GM21515 (cell line): ENCODE data around the gene BACE2.

Experiments
- ATAC-seq: cut with Tn5 transposase; IDR thresholded peaks from one replicate; pipeline ENCODE4 v1.9.1; 2021; ENCODE audit not compliant: unreplicated experiment

The BACE2 gene

DNA sequence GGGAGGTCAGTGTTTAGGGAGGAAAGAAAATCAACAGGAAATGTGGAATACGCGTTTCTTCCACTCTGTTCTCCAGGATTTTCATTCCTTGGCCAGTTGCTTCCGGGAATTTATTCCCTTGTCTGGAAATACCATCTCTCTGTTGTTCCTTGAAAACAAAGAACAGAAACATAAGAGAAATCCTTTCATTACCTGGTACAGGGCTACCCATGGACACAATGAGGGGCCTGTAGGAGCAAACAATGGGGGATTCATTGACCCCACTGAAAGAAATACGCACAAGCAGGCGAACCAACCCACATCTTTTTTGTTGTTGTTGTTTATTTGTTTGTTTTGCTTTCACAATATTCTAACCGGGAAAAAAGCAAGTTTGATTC lies 20.0 kb upstream of the BACE2 start:
- no peak for ATAC-seq

DNA sequence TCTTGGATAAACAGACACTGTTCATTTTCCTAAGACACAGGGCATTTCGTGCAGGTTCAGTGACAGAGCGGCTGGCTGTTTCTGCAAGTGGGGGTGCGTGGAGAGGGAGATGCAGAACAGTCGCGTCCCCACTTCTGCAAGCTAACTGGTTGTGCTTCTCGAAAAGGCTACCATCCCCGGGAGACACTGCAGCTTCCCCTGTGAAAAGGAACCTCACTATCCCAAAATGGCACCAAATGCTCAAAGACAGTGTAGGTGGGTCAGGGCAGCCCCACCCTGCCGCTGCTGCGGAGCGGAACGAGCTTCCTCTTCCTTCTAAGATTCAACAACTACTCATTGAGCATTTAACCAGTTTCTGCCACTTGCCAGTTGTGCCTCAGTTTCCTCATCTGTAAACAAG lies 19.2 kb upstream of the BACE2 start:
- no peak for ATAC-seq

DNA sequence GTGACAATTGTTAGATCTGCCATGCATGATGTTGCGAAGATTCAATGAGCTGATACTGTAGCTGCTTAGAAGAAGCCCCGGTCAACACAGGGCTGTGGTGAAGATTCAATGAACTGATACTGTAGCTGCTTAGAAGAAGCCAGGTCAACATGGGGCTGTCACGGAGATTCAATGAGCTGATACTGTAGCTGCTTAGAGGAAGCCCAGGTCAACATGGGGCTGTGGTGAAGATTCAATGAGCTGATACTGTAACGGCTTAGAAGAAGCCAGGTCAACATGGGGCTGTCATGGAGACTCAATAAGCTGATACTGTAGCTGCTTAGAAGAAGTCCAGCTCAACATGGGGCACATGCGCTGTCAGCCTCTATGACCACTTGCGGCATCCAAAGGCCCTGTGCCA lies 18.8 kb upstream of the BACE2 start:
- no peak for ATAC-seq

DNA sequence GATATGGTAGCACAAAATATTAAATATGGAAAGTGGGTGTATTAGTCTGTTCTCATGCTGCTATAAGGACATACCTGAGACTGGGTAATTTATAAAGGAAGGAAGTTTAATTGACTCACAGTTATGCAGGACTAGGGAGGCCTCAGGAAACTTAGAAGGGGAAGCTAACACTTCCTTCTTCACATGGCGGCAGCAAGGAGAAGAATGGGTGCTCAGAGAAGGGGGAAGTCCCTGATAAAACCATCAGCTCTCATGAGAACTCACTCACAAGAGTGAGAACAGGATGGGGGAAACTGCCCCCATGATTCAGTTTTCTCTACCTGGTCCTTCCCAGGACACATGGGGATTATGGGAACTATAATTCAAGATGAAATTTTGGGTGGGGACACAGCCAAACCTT lies 15.8 kb upstream of the BACE2 start:
- no peak for ATAC-seq

DNA sequence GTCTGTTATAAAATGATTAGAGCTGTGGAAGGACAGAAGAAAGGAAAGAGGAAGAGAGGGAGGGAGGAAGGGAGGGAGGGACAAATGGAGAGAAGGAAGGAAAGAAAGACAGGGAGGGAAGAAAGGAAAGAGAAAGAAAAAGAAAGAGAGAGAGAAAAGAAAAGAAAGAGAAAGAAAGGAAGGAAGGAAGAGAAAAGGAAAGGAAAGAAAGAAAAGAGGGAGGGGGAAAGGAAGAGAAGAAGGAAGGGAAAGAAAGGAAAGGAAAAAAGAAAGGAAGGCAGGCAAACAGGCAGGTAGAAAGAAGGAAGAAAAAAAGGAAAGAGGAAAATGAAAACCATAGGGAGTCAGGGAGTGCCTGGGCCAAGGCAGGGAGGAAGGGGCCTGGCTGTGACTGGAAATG lies 14.5 kb upstream of the BACE2 start:
- no peak for ATAC-seq

DNA sequence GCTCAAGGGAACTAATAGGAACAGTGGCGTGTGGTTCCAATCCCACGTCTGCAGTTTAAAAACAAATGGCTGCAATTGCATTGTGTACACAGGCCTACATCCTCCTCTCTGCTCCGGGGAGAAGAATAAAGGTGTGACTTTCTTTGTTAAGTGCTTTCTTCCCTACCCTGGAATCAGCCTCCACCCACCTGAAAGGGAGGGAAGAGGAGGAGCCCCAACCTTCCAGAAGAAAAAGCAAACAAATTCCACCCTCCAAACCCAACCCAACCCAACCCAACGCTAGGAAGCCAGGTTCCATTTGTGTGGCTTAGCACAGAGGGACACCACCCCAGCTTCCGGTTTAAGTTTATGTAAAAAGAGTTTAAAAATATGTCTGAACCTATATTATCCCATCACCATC lies 11.8 kb upstream of the BACE2 start:
- no peak for ATAC-seq

DNA sequence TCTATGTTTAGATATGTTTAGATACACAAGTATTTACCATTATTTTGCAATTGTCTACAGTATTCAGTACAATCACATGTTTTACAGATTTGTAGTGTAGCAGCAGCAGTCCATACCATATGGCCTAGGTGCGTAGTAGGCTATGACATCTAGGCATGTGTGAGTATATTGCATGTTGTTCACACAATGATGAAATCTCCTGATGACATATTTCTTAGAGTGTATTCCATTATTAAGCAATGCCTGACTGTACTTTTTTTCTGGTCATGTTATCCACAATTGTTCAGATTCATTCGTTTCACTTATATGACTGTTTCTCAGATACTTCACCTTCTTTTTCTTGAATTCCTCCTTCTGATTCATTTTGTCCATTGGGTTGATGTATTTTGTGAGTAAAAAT lies 9.9 kb upstream of the BACE2 start:
- no peak for ATAC-seq

DNA sequence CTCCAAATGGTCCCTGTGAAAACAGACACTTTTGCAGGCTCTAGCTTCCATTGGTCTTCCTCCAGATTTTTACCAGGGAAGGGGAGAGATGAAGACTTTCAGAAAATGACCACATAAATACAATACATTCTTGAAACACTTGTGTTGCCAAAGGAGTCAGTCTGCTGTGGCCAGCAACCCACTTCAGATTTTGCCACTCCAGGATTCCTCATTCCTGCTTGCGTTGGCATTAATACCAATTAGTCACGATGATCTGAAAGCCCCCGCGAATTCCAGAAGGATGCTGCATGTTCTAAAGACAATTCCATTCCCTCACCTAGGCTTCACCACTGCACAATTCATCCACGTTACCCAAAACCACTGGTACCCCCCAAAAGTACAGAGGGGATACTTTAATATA lies 7.9 kb upstream of the BACE2 start:
- no peak for ATAC-seq

DNA sequence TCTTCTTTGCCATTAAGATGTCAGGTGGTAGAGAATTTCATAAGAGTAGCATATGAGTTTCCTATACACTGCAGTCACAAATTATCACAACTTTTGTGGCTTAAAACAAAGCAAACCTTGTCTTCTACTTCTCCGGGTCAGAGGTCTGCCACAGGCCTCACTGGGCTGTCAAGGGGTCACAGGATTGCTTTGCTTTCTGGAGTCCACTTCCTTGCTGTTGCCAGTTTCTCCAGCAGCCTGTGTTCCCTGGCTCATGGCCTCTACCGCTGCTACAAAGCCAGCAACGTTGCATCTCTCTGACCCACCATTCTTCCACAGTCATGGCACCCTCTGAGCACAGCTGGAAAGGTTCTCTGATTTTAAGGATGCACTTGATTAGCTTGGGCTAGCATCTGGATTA lies 6.5 kb upstream of the BACE2 start:
- no peak for ATAC-seq

DNA sequence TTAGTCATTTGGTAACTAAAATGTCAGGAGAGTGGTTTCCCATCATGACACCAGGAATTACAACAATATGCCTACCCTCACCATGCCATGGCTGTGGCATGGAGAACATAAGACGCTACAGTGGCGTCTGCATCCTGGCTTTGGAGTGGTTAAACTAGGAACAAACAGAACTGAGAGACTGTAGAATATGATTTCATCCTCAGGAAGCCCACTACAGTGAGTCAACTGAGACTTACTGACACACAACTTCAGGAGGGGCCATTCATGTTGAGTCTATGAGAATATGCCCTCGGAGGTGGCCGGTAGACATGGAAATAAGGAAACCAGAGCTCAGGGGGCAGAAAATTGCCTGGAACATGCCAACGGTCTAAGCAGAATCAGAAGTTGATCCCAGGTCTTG lies 5.9 kb upstream of the BACE2 start:
- no peak for ATAC-seq

DNA sequence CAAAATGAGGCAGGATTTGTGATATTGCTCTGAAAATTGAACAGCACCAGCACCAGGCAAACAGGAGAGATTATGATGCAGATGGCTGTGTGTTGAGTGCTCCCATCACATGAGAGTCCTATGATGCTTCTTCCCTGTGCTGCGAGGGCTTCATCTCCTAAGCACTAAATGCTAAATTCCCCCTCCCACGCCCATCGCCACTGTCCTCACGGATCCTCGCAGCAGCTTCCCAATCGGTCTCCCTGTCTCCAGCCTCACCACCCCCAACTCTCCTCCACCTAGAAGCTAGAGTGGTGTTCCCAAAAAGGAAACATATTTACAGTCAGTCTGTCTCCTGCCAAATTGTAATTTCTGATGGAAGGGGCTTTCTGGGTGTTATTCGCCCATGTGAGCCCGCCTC lies 4.9 kb upstream of the BACE2 start:
- no peak for ATAC-seq

DNA sequence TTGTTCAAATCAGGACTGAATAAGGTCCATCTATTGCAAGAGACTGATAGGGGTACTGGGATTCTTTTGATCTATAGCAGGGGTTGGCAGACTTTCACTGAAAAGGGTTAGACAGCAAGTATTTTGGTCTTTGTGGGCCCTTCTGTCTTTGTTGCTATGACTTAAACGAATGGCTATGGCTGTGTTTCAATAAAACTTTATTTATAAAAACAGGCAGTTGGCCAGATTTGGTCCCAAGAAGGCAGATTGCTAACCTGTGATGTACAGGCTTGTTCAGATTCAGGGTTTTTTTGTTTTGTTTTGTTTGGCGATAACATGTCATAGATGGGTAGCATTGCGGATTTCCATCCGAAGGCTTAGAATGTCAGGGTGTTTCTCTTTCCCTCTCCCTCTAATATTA lies 3.9 kb upstream of the BACE2 start:
- no peak for ATAC-seq

DNA sequence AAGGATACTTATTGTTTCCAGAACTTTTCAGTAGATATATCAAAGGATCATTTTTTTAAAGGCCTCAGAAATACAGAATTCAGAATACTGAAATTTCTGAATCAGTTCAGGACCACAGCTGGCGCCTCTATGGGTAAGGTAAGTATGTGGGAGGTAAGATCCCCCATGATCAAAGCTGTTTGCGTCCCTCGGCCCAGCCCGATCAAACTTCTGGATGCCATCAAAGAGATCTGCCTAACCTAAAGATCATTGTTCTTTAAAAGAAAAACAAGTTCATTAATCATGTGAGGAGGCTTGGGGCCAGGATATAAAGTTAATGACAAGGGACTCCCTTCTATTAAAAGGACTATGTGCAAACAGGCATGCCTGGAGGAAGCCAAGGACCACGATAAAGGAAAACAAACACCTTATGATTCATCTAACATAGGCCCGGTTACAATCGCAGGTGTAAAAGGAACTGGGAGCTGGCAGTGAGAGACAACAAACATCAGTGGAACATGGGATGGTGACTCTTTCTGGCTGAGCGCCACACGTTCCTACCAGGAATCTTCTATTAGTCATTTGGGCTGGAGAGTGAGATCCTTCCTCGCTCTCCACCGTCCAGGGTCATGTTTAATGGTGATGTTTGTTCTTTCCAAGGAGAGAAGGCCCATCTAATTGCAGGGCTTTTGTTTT lies 2.8 kb upstream of the BACE2 start:
- no peak for ATAC-seq

DNA sequence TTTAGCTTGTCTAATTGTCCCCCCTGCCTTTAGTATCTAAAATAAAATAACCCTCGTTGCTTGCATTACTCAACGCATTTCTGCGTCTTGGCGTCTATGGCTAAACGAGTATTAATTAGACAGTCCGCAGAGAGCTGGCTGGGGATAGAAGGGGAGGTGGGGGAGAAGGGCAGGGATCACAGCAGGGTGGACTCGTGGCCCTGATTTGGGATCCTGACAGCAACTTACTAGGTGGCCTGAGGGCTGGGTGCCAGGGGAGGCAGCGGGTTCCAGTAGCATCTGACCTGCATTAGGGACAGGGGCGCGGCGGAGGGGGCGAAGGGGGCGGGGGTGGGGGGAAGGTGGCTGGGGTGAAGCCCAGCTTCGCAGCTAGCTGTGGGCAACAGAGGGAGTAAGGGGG lies 1.1 kb upstream of the BACE2 start:
- no peak for ATAC-seq

DNA sequence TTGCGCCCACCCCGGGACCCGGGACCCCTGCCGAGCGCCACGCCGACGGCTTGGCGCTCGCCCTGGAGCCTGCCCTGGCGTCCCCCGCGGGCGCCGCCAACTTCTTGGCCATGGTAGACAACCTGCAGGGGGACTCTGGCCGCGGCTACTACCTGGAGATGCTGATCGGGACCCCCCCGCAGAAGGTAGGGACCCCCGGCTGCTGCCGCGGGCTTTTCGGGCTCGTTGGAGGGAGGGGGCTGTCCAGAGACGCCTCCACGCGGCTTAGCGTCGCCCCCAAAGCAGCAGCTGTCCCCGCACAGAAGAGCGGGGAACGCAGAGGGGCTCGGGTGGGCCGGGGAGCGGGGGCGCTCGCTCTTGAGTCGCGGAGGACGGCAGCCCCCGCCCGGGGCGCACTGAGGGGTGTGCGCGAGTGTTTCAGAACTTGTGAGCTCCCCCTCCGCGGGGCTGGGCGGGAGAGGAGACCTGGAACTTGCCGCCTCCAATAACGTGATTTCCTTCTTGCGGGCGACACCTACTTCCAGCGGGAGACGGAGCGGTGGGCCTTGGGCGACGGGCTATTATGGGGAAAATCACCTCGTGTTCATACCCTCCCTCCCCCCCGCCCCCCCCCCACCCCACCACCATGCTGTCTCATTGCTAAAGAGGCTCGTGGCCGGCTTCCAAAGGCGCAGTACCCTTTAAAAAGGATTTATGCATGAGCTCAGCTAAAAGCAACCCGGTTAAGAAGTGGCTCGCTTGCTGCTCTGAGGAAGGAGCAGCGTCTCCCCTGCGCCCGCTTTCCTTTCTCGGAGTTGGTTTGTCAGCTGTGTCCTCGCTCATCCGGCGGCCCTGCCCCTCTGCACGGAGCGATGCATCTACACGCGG lies 664 bp downstream of the BACE2 start:
- no peak for ATAC-seq

DNA sequence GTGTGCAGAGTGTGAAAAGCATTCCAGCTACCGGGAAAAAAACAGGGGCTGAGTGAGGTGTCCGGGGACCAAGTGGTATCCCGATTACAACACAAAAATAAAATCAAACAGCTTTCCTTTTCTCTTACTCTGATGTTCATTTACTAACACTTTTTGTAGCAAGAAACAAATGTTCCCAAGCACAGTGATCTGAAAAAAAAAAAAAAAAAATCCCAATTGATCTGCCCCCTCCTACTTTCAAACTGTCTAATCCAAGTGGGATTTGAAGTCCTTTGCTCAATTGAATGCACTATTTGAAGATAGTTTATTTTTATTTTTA lies 1.3 kb downstream of the BACE2 start:
- no peak for ATAC-seq

DNA sequence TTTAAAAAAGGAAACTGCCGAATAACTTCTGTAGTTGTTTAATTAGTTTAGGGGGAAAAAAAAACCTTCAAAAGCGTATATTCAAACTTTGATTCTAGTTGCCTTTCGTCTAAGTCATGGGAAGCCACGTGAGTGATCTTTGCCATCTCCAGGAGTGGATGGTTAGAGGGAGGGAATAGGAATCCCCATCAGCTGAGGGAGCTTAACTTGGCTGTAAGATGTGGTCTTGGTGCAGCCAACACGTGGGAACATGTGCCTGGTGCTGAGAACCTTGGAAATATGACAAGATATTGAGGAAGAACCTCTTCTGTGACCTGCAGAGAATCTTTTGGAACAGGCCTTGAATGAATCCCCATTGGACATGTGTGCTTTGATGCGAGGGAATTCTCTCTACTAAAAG lies 1.7 kb downstream of the BACE2 start:
- no peak for ATAC-seq

DNA sequence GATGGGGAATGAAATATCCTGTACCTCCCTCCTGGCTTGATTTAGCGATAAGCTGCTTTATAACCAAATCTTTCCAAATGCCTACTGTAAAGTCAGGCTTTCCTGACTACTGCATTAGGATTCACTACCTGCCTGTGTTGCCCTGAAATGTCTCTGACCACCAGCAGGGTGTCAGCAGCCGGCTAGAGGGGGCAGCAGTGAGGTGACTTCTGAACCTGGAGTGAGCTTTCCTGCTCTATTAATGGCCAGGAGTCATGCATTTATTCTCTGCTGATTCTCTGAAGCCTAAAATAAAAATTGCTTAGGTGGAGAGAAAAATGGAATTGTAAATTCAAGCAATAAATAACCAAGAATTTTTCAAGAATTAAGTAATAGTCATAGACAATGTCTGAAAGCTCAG lies 2.5 kb downstream of the BACE2 start:
- ATAC-seq: no peak

DNA sequence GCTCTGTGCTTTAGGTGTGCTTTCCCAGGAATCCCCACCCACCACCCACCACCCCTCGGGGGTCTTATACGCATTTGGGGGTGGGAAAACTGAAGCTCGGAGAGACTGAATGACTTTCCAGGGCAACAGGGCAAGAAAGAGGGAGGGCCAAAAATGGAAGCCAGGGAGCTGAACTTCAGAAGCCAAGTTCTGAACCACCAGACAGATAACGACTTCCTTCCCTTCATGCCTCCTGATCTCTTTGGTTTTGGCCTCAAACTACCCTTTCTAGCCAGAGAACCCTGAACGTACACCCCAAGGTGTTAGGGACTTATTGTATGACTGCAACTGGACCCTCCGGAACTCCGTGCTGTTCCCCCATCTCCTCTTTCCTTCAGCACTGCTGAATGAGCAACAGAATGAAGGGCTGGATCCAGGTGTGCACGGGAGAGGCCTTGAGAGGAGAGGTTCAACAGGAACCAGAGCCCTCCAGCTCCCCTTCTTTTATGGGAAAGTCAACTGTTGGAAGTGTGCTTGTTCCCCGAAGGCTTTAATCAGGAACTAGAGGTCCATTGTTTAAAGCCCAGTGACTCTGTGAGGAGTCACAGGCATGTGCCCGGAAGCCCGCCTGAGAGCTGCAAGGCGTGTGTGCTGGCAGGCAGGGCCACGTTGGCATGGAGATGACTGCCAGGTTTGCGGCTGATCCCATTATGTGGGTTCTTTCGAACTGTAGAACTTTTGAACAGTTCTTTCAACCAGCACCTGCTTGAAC lies 3.1 kb downstream of the BACE2 start:
- no peak for ATAC-seq

DNA sequence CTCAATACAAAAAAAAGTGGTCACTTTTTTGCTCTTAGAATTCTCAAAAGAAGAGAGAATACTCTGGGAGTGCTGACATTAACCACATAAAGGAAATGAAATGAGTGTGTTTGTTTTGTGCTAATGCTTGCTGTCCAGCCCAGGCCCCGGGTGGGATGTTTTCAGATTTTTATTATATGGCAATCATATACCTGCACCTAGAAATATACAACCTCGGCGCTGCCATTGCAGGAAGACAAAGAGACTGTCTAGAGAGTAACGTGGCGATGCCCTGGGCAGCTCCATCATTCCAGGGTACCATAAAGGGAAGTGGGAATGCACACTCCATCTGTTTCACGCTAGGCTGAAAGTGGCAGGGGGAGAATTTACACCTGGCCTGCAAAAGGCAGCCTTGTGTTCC lies 7.1 kb downstream of the BACE2 start:
- ATAC-seq: no peak

DNA sequence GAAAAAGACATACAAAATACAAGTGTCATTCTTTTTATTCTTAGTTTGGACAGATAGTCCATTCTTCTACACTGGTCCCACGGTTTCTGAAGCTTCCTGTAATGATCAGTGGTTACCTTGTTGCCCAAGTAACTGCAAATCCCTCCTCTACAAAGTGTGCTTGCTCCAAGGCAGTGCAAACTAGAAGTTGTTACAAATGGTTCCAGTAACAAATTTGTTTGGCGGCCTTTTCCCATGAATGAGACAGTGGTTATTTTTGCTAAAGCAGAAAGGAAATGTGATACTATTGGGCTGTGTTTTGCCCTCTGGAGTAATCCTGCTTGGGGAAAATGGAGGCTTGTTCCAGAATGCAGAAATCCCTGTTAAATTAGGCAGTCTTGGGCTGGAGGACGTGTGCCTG lies 8.9 kb downstream of the BACE2 start:
- no peak for ATAC-seq

DNA sequence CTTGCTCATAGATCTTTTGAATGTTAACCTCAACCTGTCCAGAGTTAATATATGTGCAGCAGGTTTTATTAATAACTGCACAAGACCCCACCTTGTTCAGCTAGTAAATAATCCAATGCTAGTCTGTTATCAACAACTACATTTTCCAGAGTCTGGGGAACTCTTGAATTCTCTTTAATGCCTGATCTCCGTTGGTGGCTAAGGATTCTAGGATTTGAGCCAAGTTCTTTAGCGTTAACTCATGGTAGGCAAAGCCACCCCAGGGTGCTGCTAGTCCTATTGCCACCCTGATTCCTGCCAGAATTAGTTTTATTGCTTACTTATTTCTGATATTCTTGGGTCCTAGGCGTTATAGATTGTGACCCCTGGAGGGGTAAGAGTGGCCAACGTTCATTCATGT lies 12.8 kb downstream of the BACE2 start:
- no peak for ATAC-seq
